Measurements from ENCODE around the gene RHOA. TPM values are rescaled to one million over a fixed set of nuclear protein-coding genes. Genes with fewer than 3 reads are reported as not detected.

Gene RHOA
- total and polyA plus RNA-seq, 2 of the 13 experiments (the other 11 are each of a cell fraction or from before 2014, with no cell fraction given) = 131 to 177 TPM

- TF ChIP-seq AFF4 (CRISPR knock-in tag; IDR thresholded peaks at IDR 0.05) (no peak), MAF1 (CRISPR knock-in tag; IDR thresholded peaks at IDR 0.05; ENCODE audit: borderline replicate concordance) (no peak; the same call in 1 of the 2 replicates), ZNF496 (CRISPR knock-in tag; IDR thresholded peaks at IDR 0.05; ENCODE audit: insufficient replicate concordance) (no peak), UBTF (CRISPR knock-in tag; IDR thresholded peaks at IDR 0.05) (no peak), BCL6 (CRISPR knock-in tag; IDR thresholded peaks at IDR 0.05) (no peak), ATM (IDR thresholded peaks at IDR 0.05; ENCODE audit: borderline replicate concordance) (no peak), MZF1 (CRISPR knock-in tag; IDR thresholded peaks at IDR 0.05; ENCODE audit: borderline replicate concordance) (no peak), ISX (CRISPR knock-in tag; conservative IDR thresholded peaks at IDR 0.05) (no peak), NCOA1 (CRISPR knock-in tag; IDR thresholded peaks at IDR 0.05) (0 out of 2 replicates have a peak, but pooled peaks have one; percentile 65), ZNF567 (CRISPR knock-in tag; IDR thresholded peaks at IDR 0.05; ENCODE audit: borderline replicate concordance) (no peak), HOXA3 (CRISPR knock-in tag; IDR thresholded peaks at IDR 0.05) (peak; percentile 62), ZNF24 (IDR thresholded peaks at IDR 0.05) (no peak), EED (CRISPR knock-in tag; IDR thresholded peaks at IDR 0.05) (no peak), ZNF253 (CRISPR knock-in tag; IDR thresholded peaks at IDR 0.05; ENCODE audit: borderline replicate concordance) (no peak), SKI (IDR thresholded peaks at IDR 0.05; ENCODE audit: partially characterized antibody) (peak; percentile 77), SAFB2 (CRISPR knock-in tag; IDR thresholded peaks at IDR 0.05; ENCODE audit: borderline replicate concordance, low read depth) (no peak; the same call in 1 of the 2 replicates), FOSL1 (CRISPR knock-in tag; IDR thresholded peaks at IDR 0.05; ENCODE audit: borderline replicate concordance) (no peak), ZNF441 (CRISPR knock-in tag; IDR thresholded peaks at IDR 0.05; ENCODE audit: borderline replicate concordance) (no peak; the same call in 1 of the 2 replicates), ATF5 (CRISPR knock-in tag; IDR thresholded peaks at IDR 0.05; ENCODE audit: low read depth) (no peak), KDM5A (IDR thresholded peaks at IDR 0.05; ENCODE audit: borderline replicate concordance, low read length) (no peak; the same call in 1 of the 2 replicates), ZNF800 (CRISPR knock-in tag; IDR thresholded peaks at IDR 0.05) (no peak)
Measured at GRCh38 chr3:49422379-49423248, 10.8 kb upstream of the RHOA start, which contains the start of gene AMT (continued).
